Glutamatergic neuron (in vitro differentiated cells): ENCODE data around the gene PEX14. TPM values are rescaled to one million over a fixed set of nuclear protein-coding genes. Genes with fewer than 3 reads are reported as not detected.

Source experiments
- DNase-seq: peaks from one replicate; pipeline ENCODE4 v3.0.0; 2022
- H3K27ac Mint-ChIP-seq: one replicate; pipeline ENCODE4 v1.8.0; 2020; ENCODE audit warnings: mild to moderate bottlenecking, mixed read lengths, inconsistent platforms; ENCODE audit not compliant: unreplicated experiment
- H3K27me3 Mint-ChIP-seq: one replicate; pipeline ENCODE4 v1.8.0; 2020; ENCODE audit warnings: mild to moderate bottlenecking, moderate library complexity, mixed read lengths, inconsistent platforms; ENCODE audit not compliant: unreplicated experiment
- H3K36me3 Mint-ChIP-seq: one replicate; pipeline ENCODE4 v1.8.0; 2020; ENCODE audit warnings: mild to moderate bottlenecking, mixed read lengths, inconsistent platforms; ENCODE audit not compliant: unreplicated experiment
- H3K4me1 Mint-ChIP-seq: one replicate; pipeline ENCODE4 v1.8.0; 2020; ENCODE audit warnings: mild to moderate bottlenecking, low read depth, mixed read lengths, inconsistent platforms; ENCODE audit not compliant: unreplicated experiment
- H3K4me3 Mint-ChIP-seq: one replicate; pipeline ENCODE4 v1.8.0; 2020; ENCODE audit warnings: mild to moderate bottlenecking, mixed read lengths, inconsistent platforms; ENCODE audit not compliant: unreplicated experiment
- H3K9me3 Mint-ChIP-seq: one replicate; pipeline ENCODE4 v1.8.0; 2020; ENCODE audit warnings: mild to moderate bottlenecking, moderate library complexity, mixed read lengths, inconsistent platforms; ENCODE audit not compliant: unreplicated experiment
- total RNA-seq: library from RNA; stranded (reverse); fragmentation: NEBNext Ultra II Directional; extraction: Animal tissue kit (Norgen Biotek cat#: 25700); gene quantifications from one replicate; pipeline ENCODE4 v1.2.1, GENCODE V29; 2021; ENCODE audit not compliant: unreplicated experiment
- TF ChIP-seq, protein P1 (sequence below): fragments of 200-600 bp; sonication (generic); IDR thresholded peaks from one replicate; pipeline ENCODE4 v1.5.0; 2021; ENCODE audit not compliant: partially characterized antibody, unreplicated experiment

The PEX14 gene
- total RNA-seq, 1 donor from 2014 or later, result 25.8 TPM

DNA sequence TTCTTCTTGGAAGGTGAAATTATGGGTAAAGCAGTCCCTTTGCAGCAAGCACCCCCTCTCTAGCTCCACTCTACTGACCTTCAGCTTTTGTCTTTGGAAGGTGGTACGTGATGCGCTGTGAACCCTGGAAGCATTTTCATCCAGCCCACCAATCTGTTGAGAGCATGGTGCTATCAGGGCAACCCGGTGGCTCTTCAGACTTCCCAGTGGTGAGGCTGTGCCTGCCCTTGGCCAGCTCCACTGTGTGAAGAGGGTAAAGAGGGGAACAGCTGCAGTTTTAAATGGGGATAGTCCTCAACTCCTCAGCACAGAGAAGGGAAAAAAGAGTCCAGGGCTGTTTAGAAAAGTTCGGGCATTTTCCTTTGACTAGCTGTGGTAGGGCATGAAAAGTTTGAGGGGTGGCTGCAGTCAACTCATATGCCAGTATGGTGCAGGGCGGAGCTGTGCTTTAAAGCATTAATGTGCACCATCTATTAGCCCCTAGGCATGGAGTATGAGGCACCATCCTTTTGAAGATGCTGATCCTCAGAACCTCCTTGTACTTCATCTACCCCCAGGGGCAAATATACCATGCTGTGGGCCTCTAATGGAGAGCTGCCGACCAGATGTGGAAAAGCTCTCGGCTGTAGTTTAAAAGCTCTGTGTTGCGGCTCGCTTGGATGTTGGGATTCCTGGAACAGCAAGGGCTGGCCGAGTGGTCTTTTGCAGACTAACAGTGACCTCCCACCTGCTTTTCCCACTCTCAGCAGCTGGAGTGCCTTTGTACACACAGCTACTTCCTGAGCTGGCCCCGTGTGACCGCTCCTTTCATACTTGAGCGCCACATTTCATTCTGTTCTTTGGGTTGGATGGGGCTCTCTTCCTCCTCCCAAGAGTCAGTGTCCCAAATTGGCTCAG lies 123.0 kb downstream of the PEX14 start:
- H3K36me3 Mint-ChIP-seq, result no peaks in the 10 kb centered on the region
- peaks cover 52% of the 10 kb centered on the region for H3K4me1 Mint-ChIP-seq
- H3K27me3 Mint-ChIP-seq, result no peaks in the 10 kb centered on the region
- DNase-seq, result no peak
- TF ChIP-seq, protein P1, sequence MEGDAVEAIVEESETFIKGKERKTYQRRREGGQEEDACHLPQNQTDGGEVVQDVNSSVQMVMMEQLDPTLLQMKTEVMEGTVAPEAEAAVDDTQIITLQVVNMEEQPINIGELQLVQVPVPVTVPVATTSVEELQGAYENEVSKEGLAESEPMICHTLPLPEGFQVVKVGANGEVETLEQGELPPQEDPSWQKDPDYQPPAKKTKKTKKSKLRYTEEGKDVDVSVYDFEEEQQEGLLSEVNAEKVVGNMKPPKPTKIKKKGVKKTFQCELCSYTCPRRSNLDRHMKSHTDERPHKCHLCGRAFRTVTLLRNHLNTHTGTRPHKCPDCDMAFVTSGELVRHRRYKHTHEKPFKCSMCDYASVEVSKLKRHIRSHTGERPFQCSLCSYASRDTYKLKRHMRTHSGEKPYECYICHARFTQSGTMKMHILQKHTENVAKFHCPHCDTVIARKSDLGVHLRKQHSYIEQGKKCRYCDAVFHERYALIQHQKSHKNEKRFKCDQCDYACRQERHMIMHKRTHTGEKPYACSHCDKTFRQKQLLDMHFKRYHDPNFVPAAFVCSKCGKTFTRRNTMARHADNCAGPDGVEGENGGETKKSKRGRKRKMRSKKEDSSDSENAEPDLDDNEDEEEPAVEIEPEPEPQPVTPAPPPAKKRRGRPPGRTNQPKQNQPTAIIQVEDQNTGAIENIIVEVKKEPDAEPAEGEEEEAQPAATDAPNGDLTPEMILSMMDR, result no peak
- H3K27ac Mint-ChIP-seq, result peak overlapping the region; percentile 12
- H3K4me3 Mint-ChIP-seq, result no peak overlapping the region
- H3K9me3 Mint-ChIP-seq, result peaks cover 4% of the 10 kb centered on the region

DNA sequence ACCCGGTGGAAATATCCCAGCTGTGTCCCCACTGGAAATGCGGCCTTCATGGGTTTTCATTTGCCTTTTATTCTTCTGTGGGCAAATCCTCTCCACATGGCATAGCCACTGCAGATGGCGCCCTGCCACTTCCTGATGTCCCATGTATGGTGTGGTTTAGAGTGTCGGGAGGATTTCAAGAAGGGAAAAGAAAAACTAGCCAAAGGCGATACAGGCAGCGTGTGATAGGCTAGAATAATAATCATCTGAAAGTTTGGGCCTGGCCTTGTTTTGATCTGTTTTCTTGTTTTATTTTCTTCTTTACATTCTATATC lies 123.6 kb downstream of the PEX14 start:
- no peak for DNase-seq
- peaks cover 46% of the 10 kb centered on the region for H3K4me1 Mint-ChIP-seq
- H3K27me3 Mint-ChIP-seq, result no peaks in the 10 kb centered on the region
- TF ChIP-seq, protein P1, result no peak
- peaks cover 4% of the 10 kb centered on the region for H3K9me3 Mint-ChIP-seq
- H3K4me3 Mint-ChIP-seq, result peak overlapping the region; percentile 36
- H3K27ac Mint-ChIP-seq, result no peak overlapping the region
- no peaks in the 10 kb centered on the region for H3K36me3 Mint-ChIP-seq

DNA sequence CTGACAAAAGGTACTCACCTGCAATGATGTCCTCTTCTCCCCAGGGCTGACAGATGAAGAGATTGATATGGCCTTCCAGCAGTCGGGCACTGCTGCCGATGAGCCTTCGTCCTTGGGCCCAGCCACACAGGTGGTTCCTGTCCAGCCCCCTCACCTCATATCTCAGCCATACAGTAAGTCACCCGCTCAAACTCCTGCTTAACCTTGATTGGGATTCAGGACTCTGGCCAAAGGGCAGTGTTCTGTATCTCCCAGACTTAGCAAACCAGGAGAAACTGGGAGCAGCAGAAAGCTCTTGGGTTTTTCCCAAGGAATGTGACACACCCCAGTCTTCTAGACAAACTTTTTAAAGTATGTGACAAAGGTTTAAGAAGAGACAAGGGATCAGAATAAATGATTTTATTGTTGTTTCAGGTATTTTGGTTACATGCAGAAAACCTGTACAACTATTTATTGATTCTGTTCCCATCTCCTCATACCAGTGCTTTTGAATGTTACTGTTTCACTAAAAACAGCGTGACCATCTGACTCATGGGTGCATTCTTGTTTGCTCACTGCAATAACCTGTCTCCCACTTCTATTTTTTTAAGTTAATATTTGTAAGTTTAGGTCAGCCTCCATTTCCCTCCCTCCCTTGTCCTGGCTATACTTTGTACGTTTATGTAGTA lies 124.6 kb downstream of the PEX14 start:
- Mint-ChIP-seq H3K4me3 (no peak overlapping the region), H3K36me3 (no peaks in the 10 kb centered on the region), H3K27me3 (no peaks in the 10 kb centered on the region), H3K9me3 (peaks cover 8% of the 10 kb centered on the region), H3K4me1 (peaks cover 43% of the 10 kb centered on the region), H3K27ac (no peak overlapping the region)
- TF ChIP-seq, protein P1, result no peak
- no peak for DNase-seq

DNA sequence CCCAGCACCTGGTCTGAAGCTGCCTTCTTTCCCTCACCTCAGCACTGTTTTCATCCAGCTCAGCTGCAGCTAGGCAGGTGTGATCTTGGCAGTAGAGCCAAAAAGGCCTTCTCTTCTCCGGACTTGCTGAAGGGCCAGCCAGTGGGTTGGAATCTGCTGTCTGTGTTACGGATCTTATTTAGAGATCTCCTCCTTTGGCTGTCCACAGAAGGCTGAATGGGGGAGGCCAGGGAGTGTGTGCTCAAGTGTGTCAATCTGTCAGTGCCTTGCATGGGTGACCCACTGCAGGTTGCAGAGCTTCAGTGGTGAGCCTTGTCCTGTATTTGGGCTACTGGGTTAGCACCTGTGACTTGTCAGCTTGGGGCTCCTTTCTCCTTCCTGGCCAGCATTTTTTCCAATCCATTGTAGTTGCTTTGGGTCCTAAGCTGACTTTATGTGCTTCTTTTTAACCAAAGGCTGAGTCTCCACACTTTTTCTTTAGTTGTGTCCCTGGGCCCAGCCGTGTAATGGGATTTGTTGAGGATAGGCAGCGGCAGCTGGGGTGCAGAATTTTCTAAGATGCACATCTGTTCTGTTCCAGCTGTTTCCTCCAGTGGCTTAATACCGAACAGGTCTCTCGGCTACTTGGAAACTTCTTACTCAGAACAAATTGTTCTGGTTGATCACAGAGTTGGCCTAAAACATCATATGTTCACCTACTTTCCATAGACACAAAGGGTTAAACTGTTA lies 126.8 kb downstream of the PEX14 start:
- TF ChIP-seq, protein P1, result no peak
- DNase-seq, result no peak
- no peaks in the 10 kb centered on the region for H3K36me3 Mint-ChIP-seq
- peaks cover 7% of the 10 kb centered on the region for H3K9me3 Mint-ChIP-seq
- H3K27me3 Mint-ChIP-seq, result no peaks in the 10 kb centered on the region
- no peak overlapping the region for H3K27ac Mint-ChIP-seq
- H3K4me1 Mint-ChIP-seq, result peaks cover 29% of the 10 kb centered on the region
- H3K4me3 Mint-ChIP-seq, result no peak overlapping the region

DNA sequence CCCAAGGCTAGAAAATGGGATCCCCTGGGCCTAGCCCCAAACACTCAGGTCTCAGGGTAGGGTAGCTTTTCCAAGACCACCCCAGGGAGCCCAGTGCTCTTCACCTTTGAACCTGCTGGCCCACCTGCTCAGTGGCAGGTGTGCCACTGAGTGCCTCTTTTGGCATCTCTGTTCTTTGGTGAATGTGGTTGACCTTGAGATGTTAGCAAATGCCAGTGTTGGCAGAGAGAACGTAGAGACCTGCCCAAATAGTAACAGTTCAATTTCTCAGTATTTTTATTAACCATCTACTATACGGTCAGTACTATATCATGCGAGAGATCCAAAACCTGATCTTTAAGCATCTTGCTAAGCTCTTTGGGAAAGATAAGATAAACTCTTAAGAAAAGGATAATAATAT lies 128.2 kb downstream of the PEX14 start:
- H3K4me3 Mint-ChIP-seq, result no peak overlapping the region
- TF ChIP-seq, protein P1, result no peak
- H3K4me1 Mint-ChIP-seq, result peaks cover 22% of the 10 kb centered on the region
- H3K36me3 Mint-ChIP-seq, result no peaks in the 10 kb centered on the region
- no peak for DNase-seq
- H3K9me3 Mint-ChIP-seq, result peaks cover 7% of the 10 kb centered on the region
- H3K27me3 Mint-ChIP-seq, result no peaks in the 10 kb centered on the region
- no peak overlapping the region for H3K27ac Mint-ChIP-seq
